HG02870 (cell line): ENCODE measurements around the gene MELTF.
A peak's percentile ranks its signal among the peaks of the same experiment; 100 is the strongest.

Source experiments
- ATAC-seq: cut with Tn5 transposase; IDR thresholded peaks from one replicate; pipeline ENCODE4 v1.9.1; 2021; ENCODE audit warnings: mild to moderate bottlenecking, moderate library complexity; ENCODE audit not compliant: unreplicated experiment

MELTF gene

DNA sequence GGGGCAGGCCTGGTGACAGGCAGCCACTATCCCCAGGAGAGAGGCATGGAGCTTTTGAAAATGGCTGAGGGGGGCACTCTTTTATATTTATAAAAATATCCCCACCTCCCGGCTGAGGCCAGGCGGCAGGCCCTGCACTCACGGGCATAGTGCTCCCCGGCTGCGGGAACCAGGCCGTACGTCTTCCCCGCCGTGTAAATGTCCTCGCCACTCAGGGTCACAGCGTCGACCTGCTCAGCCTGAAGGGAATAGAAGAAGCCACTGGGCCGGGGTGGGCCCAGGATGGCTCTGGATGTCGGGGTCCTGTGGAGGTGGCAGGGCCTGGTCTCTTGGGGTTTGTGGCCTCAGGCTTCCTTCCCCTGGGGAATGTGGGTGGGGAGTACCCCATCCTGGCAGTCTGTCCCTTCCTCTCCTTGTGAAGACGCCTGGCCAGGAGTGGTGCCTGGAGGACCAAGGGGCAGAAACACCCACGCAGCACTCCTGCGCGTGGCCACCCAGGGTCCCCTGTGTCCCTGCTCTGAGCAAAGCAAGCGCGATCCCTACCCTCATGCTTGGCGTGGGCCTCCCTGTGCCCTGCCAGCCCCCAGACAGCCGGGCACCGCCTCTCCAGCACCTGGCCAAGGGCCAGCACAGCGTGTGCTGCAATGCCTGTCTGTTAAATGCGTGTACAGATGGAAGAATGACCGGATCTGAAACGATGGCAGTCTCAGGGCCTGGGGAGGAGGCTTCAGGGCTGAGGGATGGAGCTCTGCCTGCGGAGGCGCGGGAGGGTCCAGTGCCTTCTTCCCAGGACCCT, 18.9 kb downstream of the MELTF start:
- no peak for ATAC-seq

- no peak for ATAC-seq
These were observed 20.0 kb downstream of the MELTF start for GRCh38 chr3:197009532-197010019.

GRCh38 chr3:197008436-197009209, 21.0 kb downstream of the MELTF start:
- no peak for ATAC-seq

DNA sequence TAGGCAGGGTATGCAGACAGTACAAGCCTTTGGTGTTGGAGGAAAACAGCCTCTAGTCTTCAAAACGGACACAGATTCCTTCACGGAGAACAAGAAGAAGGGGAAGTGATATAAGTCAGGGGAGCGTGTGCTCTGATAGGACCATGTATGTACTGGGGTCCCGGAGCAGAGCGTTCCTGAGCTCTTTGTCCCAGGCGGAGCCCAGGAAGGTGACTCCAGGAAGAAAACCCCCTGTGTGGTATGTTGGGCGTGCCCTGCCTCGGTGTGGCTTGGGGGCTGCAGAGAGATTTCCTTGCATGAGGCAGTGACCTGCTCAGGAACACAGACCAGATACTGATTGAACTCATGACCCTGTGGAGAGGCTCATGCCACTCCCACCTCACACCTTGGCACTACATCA, 21.7 kb downstream of the MELTF start:
- ATAC-seq, result no peak

DNA sequence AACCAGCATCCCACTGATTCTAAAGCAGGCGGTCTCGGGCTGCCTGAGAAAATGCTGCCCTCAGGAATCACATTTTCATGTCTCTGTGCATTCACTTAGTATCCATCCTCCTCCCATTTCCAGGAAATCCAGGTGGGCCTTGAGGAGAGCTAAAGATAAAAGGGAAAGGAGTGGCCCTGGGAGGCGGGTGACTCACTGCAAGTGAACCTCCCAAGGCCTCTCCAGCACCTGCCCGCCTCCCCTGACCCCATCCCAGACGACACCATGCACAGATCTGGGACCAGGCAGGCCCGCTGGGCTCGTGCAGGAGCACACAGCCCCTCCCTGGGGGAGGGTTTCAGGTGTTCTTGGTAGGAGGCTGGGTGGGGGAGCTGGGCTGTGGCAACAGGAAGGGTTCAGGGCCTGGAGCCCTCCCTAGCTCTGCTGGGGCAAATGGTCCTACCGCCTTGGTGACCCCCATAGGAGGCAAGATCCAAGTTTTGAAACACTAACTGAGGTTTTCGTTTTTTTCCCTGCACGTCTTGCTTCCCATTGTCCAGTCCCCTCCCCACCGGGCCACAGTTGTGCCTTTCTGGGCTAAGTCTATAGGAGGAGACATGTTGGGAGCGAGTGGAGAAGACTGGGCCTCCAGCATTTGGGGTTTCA, 22.2 kb downstream of the MELTF start:
- no peak for ATAC-seq

GRCh38 chr3:197006860-197007259, 22.8 kb downstream of the MELTF start:
- no peak for ATAC-seq

- no peak for ATAC-seq
These were observed 23.2 kb downstream of the MELTF start for GRCh38 chr3:197006446-197006845.

DNA sequence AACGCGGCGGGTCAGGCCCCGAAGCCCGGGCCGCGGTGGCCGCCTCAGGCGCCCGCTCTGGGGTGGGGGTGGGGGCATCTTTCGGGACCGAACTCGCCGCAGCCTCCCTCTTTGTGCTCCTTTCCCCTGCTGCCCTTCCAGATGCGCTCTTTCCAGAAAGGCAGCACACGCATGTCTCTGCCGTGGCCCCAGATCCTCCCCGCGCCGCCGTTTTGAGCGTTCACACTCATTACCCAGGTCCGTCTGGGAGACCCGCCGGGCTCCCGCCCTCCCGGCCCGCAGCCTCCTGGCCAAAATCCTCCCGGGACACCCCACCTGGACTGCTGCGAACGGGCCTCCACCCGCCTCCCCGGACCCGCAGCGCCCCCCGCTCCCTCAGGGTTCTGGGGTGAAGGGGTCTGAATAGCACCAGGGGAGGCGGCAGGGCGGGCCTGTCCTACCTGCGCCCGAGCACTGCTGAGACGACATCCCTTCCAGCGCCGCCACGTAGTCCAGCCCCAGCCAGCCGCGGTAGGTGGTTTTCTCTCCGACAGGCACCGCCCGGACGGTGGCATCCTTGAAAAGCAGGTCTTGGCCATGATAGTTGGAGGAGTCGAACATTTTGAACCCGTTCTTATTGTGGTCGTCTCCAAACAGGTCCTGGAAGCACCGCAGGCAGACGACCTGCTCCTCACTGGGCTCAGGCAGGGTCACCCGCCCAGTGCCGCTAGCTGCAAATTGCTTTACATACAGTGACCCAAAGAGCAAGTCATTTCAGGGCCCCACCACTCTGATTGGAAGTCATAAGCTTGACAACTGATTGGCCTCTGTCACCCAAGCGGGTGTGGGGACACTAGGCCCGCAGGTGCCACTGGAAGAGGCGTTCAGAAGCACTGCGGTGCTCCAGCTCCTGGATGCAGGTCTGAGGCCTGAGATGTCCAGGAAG, 25.9 kb downstream of the MELTF start:
- peak; percentile 6 for ATAC-seq

GRCh38 chr3:197002701-197003454, 26.7 kb downstream of the MELTF start:
- peak; percentile 55 for ATAC-seq

GRCh38 chr3:197001972-197002700, 27.5 kb downstream of the MELTF start:
- ATAC-seq, result peak; percentile 1

DNA sequence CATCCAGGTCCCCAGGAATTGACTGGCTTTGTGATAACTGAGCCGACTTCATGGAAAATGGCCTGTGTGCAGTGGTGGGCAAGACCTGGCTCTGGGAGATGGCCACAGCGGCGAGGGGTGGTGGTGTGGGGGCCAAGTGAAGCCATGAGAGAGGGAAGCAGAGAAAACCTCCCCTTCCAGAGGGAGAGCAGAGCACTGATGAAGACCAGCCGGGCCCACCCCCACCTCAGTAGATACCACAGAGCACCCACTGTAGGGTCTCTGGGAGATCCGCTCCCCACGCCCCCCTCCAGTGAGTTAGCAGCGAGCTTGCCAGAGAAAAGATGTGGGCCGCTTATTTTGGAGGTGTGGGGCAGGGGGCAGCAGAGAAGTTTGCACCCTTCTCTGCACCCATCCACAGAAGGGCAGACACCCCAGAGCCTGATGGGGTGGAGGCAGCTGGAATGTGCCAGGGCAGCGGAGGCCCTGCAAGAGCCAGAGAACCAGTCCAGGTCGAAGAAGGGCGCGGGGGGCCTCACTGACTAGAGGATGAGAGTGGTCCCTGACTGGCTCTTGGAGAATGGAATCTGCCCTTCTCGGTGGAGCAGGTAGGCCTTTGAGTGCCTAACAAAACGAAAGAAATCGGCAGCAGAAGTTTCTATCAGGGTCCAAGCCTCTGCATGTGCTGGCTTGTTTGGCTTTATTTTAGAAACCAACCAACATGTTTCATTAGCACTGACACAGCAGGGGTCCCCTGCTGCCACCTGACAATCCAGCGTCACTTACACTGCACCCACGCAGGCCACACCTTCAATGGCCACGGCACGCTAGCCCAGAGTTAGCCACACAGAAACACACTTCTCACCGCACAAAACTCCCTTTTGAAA, 28.3 kb downstream of the MELTF start:
- ATAC-seq, result no peak

DNA sequence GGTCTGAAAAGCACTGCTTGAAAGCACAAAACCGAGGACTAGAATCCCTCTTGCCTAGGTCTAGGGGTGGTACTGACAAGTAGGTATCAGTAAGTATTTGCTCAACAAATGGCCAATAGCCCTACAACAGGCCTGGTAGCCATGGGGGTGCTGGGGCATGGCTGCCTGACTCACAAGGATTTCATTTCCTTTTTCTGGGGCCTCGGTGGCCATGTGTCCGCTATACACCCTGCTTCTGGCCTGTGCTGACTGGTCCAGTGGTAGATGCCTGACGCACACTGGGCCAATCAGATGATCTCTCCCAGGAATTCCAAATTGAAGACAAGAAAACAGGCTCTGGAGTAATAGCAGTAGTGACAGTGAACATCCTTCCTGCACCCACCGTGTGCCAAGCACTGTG, 29.4 kb downstream of the MELTF start:
- no peak for ATAC-seq

- ATAC-seq, result no peak
These were observed 30.5 kb downstream of the MELTF start for GRCh38 chr3:196998966-196999760.

- ATAC-seq, result no peak
These were observed 32.3 kb downstream of the MELTF start for GRCh38 chr3:196997311-196997710.

GRCh38 chr3:196996454-196997265, 33.0 kb downstream of the MELTF start:
- no peak for ATAC-seq

DNA sequence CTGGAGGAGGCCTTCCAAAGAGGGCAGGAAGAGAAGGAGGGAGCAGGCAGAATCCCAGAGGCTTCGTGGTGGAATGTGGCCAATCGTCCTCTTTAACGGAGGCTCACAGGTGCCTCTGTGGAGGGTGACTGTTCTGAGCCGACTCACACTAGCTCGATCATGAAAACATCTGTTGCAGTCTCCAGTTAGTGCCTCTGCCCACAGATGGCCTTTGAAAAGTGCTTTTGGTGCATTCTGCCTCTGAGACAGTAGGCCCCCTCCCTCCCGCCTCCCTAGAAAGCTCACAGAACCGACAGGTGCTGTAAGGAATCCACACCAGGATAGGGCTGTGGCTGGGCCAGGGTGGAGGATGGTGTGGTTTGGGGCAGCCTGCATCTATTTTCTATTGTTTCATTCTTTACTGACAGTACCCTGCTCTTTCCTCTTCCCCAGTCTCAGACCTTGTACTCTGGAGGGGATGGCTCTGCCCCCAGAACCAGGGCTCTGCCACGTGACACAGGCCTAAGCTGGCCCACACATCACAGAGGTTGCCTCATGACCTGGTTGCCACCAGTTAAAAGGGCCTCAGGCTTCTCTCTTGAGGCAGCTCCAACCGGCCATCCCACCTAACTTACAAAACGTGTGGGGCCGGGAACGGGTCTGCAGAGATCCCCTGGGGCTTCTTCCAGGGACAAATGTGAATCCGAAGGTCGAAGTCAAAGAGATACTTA, 33.8 kb downstream of the MELTF start:
- ATAC-seq, result no peak
